DND-41 (cell line): ENCODE data around the gene GTF2H3.

Experiments used
- ATAC-seq: fragments of 200-7000 bp; cut with Tn5 transposase; 3 replicates; pipeline ENCODE4 v1.9.1; 2021; ENCODE audit warnings: low read depth; ENCODE audit not compliant: insufficient read depth
- DNase-seq: peaks from one replicate; pipeline ENCODE4 v3.0.0-alpha.2; 2020
- H2AFZ ChIP-seq: 2 replicates; pipeline ENCODE4 v1.6.0; 2012; ENCODE audit warnings: low read depth, low read length
- H3K27ac ChIP-seq: 2 replicates; pipeline ENCODE4 v1.5.1; 2012; ENCODE audit warnings: low read length, inconsistent platforms
- H3K27me3 ChIP-seq: fragments of 200-600 bp; sonication (generic); 2 replicates; pipeline ENCODE4 v1.6.0; 2012; ENCODE audit warnings: low read length, mild to moderate bottlenecking, inconsistent platforms; ENCODE audit not compliant: insufficient read depth, poor library complexity
- H3K36me3 ChIP-seq: 2 replicates; pipeline ENCODE4 v1.5.1; 2012; ENCODE audit warnings: low read length, inconsistent platforms; ENCODE audit not compliant: insufficient read depth
- H3K4me1 ChIP-seq: 2 replicates; pipeline ENCODE4 v1.5.1; 2012; ENCODE audit warnings: mild to moderate bottlenecking, low read length; ENCODE audit not compliant: insufficient read depth
- H3K4me2 ChIP-seq: 2 replicates; pipeline ENCODE4 v1.6.0; 2012; ENCODE audit warnings: mild to moderate bottlenecking, moderate library complexity, low read length, inconsistent platforms; ENCODE audit not compliant: insufficient read depth
- H3K4me3 ChIP-seq, 2 experiments: fragments of 200-600 bp in 1 of 2; shearing (Covaris generic) in 1 of 2; 2 replicates each; pipeline ENCODE4 v1.5.1; 2012 to 2016; ENCODE audit warnings: inconsistent platforms in 2 of 2, low read length in 2 of 2, mild to moderate bottlenecking in 2 of 2, low read depth in 1 of 2, moderate library complexity in 1 of 2
- H3K79me2 ChIP-seq: 2 replicates; pipeline ENCODE4 v1.6.0; 2012; ENCODE audit warnings: low read length, inconsistent platforms; ENCODE audit not compliant: insufficient read depth
- H3K9ac ChIP-seq: 2 replicates; pipeline ENCODE4 v1.6.0; 2012; ENCODE audit warnings: low read depth, mild to moderate bottlenecking, inconsistent platforms, low read length, moderate library complexity
- H3K9me3 ChIP-seq: 2 replicates; pipeline ENCODE4 v1.5.1; 2012; ENCODE audit warnings: low read length, moderate library complexity, mild to moderate bottlenecking, inconsistent platforms; ENCODE audit not compliant: insufficient read depth, severe bottlenecking
- H4K20me1 ChIP-seq: 2 replicates; pipeline ENCODE4 v1.6.0; 2012; ENCODE audit warnings: low read length; ENCODE audit not compliant: insufficient read depth
- EZH2 ChIP-seq: IDR thresholded peaks from 3 replicates; pipeline ENCODE4 v1.6.1; 2012; ENCODE audit warnings: borderline replicate concordance, low read depth, mild to moderate bottlenecking, moderate library complexity, low read length, inconsistent platforms; ENCODE audit not compliant: severe bottlenecking
- TF ChIP-seq, protein P1 (sequence below): IDR thresholded peaks from 2 replicates; pipeline ENCODE4 v1.5.1; 2012; ENCODE audit warnings: borderline replicate concordance, low read length, moderate library complexity, mild to moderate bottlenecking; ENCODE audit not compliant: poor library complexity, severe bottlenecking; ENCODE audit errors: extremely low read depth

The GTF2H3 gene

DNA sequence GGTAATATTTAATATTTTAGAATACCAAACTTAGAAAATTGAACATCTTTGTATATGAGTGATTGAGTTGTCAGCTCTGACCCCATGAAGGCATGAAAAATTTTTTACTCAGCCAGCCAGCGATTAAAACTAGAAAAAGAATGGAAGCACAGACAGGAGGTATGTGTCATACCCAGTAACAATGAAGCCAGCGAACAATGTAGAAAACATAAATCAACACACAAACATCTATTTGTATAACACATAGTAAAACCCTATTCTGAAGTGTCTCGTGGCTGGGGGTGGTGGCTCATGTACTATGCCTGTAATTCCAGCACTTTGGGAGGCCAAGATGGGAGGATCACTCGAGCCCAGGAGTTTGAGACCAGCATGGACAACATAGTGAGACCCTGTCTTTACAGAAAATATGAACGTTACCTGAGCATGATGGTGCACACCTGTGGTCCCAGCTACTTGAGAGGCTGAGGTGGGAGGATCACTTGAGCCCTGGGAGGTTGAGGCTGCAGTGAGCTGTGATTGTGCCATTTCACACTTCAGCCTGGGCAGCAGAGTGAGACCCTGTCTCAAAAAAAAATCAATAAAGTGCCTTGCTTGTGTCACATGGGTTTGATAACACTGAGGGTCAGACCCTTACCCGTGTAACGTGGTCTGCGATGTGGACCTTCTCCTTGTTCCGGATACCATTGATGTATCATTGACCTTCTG lies 43.1 kb downstream of the GTF2H3 start:
- no peaks in the 10 kb centered on the region for H4K20me1 ChIP-seq
- H3K9me3 ChIP-seq = no peaks in the 10 kb centered on the region
- no peak overlapping the region for H3K27ac ChIP-seq
- H3K79me2 ChIP-seq = no peaks in the 10 kb centered on the region
- ATAC-seq (no peak), DNase-seq (no peak)
- no peak overlapping the region for H2AFZ ChIP-seq
- H3K4me3 ChIP-seq = no peak overlapping the region
- no peak for TF ChIP-seq EZH2
- TF ChIP-seq, protein P1, sequence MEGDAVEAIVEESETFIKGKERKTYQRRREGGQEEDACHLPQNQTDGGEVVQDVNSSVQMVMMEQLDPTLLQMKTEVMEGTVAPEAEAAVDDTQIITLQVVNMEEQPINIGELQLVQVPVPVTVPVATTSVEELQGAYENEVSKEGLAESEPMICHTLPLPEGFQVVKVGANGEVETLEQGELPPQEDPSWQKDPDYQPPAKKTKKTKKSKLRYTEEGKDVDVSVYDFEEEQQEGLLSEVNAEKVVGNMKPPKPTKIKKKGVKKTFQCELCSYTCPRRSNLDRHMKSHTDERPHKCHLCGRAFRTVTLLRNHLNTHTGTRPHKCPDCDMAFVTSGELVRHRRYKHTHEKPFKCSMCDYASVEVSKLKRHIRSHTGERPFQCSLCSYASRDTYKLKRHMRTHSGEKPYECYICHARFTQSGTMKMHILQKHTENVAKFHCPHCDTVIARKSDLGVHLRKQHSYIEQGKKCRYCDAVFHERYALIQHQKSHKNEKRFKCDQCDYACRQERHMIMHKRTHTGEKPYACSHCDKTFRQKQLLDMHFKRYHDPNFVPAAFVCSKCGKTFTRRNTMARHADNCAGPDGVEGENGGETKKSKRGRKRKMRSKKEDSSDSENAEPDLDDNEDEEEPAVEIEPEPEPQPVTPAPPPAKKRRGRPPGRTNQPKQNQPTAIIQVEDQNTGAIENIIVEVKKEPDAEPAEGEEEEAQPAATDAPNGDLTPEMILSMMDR = no peak
- no peaks in the 10 kb centered on the region for H3K27me3 ChIP-seq
- no peak overlapping the region for H3K4me2 ChIP-seq
- peaks cover 6% of the 10 kb centered on the region for H3K4me1 ChIP-seq
- no peak overlapping the region for H3K9ac ChIP-seq
- H3K36me3 ChIP-seq = peaks cover 7% of the 10 kb centered on the region; the same call in 1 of the 2 replicates

DNA sequence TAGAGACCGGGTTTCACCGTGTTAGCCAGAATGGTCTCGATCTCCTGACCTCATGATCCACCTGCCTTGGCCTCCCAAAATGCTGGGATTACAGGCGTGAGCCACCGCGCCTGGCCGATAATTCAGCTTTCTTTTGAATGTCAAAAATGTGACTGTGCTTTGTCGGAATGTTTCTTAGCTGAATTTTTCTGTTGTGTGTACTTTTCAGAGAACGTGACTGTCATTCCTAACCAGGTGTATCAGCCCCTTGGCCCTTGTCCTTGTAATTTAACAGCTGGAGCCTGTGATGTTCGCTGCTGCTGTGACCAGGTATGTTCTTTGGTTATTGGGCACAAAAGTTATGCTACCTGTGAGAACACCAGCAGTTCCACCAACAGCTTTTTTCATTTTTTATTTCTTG lies 45.4 kb downstream of the GTF2H3 start:
- no peak overlapping the region for H2AFZ ChIP-seq
- peaks cover 7% of the 10 kb centered on the region; the same call in 1 of the 2 replicates for H3K36me3 ChIP-seq
- no peaks in the 10 kb centered on the region for H4K20me1 ChIP-seq
- H3K4me1 ChIP-seq = no peaks in the 10 kb centered on the region
- no peaks in the 10 kb centered on the region for H3K27me3 ChIP-seq
- TF ChIP-seq, protein P1 = no peak
- no peak for TF ChIP-seq EZH2
- no peak overlapping the region for H3K9ac ChIP-seq
- H3K4me2 ChIP-seq = no peak overlapping the region
- no peaks in the 10 kb centered on the region for H3K79me2 ChIP-seq
- ATAC-seq (no peak), DNase-seq (no peak)
- no peak overlapping the region for H3K27ac ChIP-seq
- H3K4me3 ChIP-seq = no peak overlapping the region
- no peaks in the 10 kb centered on the region for H3K9me3 ChIP-seq

DNA sequence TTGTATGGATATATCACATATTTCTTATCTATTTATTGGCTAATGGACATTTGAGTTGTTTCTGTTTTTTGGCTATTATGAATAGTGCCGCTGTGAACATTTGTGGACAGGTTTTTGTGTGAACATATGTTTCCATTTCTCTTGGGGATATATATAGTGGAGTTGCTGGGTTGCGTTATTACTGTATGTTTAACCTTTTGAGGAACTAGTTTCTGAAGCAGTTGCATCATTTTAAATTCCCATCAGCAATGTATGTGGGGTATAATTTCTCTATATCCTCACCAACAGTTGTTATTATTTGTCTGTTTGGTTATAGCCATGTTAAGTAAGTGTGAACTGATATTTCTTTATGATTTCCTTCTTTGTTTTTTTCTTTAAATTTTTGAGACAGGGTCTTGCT lies 48.0 kb downstream of the GTF2H3 start:
- TF ChIP-seq EZH2 = no peak
- TF ChIP-seq, protein P1 = no peak
- peaks cover 6% of the 10 kb centered on the region; the same call in 1 of the 2 replicates for H3K36me3 ChIP-seq
- no peaks in the 10 kb centered on the region for H4K20me1 ChIP-seq
- H2AFZ ChIP-seq = no peak overlapping the region
- H3K4me2 ChIP-seq = no peak overlapping the region
- no peak for DNase-seq
- H3K4me1 ChIP-seq = no peaks in the 10 kb centered on the region
- no peaks in the 10 kb centered on the region for H3K79me2 ChIP-seq
- no peak overlapping the region for H3K9ac ChIP-seq
- H3K9me3 ChIP-seq = no peaks in the 10 kb centered on the region
- no peak overlapping the region for H3K4me3 ChIP-seq
- no peak for ATAC-seq
- no peak overlapping the region for H3K27ac ChIP-seq
- H3K27me3 ChIP-seq = no peaks in the 10 kb centered on the region

DNA sequence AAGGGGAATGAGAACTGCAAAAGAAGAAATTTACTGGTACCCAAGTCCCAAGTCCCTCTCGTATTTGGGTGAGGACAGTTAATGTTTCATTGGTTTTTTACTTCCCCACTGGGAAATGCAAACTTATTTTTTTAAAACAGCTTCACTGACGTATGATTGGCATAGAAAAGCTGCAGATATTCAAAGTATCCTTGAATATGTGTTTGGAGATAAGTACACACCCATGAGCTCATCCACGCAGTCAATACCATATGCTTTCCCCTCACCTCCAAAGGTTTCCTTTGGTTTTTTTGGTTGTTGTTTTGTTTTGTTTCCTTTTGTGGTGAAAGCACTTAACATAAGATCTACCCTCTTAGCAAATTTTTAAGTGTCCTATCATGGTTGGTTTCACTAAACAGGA lies 50.3 kb downstream of the GTF2H3 start:
- no peak overlapping the region for H3K4me3 ChIP-seq
- no peak overlapping the region for H2AFZ ChIP-seq
- H4K20me1 ChIP-seq = no peaks in the 10 kb centered on the region
- TF ChIP-seq, protein P1 = no peak
- TF ChIP-seq EZH2 = no peak
- no peaks in the 10 kb centered on the region for H3K9me3 ChIP-seq
- H3K36me3 ChIP-seq = peaks cover 6% of the 10 kb centered on the region; the same call in 1 of the 2 replicates
- ATAC-seq = no peak
- H3K4me1 ChIP-seq = no peaks in the 10 kb centered on the region
- H3K27ac ChIP-seq = no peak overlapping the region
- no peak overlapping the region for H3K9ac ChIP-seq
- H3K4me2 ChIP-seq = no peak overlapping the region
- no peak for DNase-seq
- H3K79me2 ChIP-seq = no peaks in the 10 kb centered on the region
- H3K27me3 ChIP-seq = no peaks in the 10 kb centered on the region
